GM21717 (cell line): ENCODE measurements around the gene FAM210B.
A peak's percentile ranks its signal among the peaks of the same experiment; 100 is the strongest.
"Not testable (repeated sequence)": the region's sequence is repeated elsewhere in the genome, so short reads cannot be mapped to it uniquely, and the experiment has no call there.

Source experiments
- ATAC-seq: cut with Tn5 transposase; IDR thresholded peaks from one replicate; pipeline ENCODE4 v1.9.1; 2021; ENCODE audit warnings: mild to moderate bottlenecking, moderate library complexity; ENCODE audit not compliant: unreplicated experiment

The FAM210B gene

GRCh38 chr20:56391596-56392131 lies 32.9 kb downstream of the FAM210B start:
- peak; percentile 41 for ATAC-seq

DNA sequence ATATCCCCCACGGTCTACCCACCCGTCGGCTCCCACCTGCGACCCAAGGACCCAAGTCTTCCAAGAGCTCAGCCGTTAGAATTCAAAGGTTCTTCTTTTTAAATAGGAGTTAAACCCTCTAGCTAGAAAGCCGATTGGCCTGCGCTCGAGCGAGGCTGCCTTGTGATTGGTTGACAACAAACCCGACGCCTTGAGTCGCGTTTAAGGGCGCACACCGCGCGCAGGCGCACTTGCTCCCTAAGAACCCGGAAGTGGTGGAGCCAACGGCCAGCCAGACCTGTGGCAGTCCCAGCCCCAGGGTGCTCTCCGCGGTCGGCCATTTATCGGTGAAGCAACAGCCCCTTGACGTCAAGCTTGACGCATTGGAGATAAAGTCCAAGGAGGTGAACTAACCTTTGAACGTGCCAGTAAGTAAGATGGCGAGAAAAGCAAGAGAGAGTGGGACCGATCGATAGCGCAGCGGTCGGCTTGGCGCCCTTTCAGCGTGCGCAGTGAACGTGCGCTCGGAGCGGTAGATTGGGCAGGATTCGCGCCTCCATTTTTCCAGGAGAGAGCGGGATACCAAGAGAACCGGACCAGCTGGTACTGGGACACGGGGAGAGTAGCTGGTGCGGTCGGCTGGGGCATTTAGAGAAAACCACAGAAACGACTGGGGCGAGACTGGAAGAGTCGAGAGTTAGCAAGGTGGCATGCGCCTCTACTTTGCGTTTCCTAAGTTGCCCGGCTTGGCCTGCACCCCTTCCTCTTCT lies 33.5 kb downstream of the FAM210B start, which contains the start of the genes AURKA and CSTF1:
TSS of gene AURKA (minus strand) at position 84 of the 749 bp plus-strand sequence. CDS start 4,018 bp downstream, outside the sequence.
TSS of gene CSTF1 (plus strand) at position 514 of the 749 bp plus-strand sequence. CDS start 2,908 bp downstream, outside the sequence.
- ATAC-seq = peak; percentile 93

GRCh38 chr20:56392881-56393482 lies 34.2 kb downstream of the FAM210B start:
- ATAC-seq = no peak

DNA sequence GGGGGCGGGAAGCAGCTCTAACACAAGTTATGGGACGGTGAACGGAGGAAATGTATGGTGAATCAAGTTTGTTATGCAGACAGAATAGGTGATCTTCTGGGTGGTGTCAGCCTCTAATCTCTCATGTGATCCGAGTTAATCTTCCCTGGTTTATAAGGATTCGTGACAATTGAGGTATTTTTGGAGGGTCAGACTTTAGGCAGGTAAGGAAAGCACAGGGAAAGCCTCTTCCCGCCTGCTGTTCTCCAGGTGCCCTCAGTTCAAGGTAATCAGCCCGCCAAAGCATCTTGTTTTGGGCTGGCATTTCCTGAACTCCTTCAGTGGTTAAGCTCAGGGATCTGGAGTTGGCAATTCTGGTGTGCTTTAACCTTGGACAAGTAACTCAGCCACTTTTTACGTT lies 34.9 kb downstream of the FAM210B start:
- no peak for ATAC-seq

DNA sequence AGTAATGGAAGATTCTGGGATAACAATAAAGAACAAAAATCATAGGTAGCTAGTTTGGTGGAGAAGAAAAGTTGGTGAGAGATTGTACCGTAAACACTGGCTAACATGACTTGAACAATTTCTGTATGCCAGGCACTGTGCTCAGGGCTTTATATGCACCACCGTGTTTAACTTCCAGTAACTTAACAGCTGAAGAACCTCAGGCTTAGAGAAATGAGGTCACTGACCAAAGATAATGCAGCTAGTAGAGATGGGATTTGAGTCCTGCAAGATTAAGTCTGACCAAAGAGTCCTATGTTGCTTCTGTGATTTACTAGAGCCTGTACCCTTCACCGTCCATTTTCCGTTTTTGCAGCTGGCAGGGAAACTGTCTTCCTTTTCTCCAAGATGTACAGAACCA lies 36.4 kb downstream of the FAM210B start:
- ATAC-seq = no peak

DNA sequence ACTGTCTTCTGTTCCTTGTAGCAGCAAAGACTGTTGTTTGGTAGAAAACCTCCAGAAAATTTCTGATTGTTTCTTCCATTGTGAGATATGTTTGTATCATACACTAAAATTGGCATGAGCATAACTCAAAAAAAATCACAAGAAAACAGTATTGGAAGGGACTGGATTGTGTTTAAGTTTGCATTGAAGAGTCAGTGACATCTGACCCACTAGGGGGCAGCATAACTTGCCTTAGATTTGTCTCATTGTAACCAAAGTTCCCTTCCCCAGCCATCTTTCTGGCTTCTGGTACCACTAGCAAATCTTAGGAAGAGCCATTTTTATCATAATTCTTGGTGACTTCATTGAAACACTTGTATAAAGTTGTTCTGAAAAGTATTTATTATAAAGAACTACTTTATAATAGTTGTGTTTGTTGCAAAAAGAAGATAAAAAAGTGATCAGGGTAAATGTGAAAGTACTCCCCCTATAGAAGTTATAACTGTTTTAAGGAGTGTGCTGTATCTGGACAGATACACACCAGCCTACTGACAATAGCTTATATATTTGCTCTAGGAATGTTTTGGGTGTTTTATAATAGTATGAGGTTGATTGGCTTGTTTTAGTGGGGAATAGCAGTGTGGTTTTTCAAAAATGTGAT lies 41.3 kb downstream of the FAM210B start:
- ATAC-seq = peak; percentile 57

DNA sequence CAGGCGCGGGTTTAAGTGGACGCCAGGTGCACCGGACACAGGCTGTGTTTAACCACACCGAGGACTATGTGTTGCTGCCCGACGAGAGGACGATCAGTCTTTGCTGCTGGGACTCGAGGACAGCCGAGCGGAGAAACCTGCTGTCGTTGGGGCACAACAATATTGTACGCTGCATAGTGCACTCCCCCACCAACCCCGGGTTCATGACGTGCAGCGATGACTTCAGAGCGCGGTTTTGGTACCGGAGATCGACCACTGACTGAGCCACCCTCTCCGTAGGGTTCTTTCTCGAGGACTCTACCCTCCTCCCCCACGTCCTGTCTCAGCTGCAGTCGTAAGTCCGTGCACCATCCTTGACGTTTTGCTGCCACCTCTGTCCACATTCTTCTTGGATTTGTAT lies 44.7 kb downstream of the FAM210B start:
- no peak for ATAC-seq

DNA sequence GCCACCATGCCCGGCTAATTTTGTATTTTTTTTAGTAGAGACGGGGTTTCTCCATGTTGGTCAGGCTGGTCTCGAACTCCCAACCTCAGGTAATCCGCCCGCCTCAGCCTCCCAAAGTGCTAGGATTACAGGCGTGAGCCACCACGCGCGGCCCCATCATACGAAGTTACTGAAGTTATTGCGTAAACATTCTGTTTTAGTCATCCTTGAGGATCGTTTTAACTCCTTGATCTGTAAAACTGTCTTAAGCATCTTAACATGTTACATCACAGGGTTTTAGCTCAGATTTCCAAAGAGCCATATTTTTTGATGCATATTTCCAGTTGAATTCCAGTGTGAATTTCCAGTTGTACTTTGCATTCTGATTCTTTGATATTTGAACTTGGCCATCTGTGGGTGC lies 46.6 kb downstream of the FAM210B start:
- ATAC-seq = not testable (repeated sequence)

DNA sequence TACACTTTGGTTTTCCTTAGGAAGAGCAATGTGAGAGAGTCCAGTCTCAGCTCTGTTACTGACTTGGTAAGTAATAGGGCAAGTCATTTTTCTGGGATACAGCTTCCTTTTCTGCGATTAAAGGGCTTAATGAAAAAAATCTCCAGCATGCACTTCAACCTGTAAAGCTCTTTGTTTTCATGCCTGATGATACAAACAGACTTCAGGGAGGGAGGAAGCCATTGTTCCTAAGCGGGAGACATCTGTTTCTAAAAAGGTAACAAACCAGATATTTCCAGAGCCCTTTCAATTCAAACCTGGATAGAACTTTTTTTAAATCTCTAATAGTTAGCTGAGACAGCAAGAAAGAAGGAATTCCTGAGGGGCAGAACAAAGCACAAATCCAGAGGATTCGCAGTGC lies 48.1 kb downstream of the FAM210B start:
- no peak for ATAC-seq

DNA sequence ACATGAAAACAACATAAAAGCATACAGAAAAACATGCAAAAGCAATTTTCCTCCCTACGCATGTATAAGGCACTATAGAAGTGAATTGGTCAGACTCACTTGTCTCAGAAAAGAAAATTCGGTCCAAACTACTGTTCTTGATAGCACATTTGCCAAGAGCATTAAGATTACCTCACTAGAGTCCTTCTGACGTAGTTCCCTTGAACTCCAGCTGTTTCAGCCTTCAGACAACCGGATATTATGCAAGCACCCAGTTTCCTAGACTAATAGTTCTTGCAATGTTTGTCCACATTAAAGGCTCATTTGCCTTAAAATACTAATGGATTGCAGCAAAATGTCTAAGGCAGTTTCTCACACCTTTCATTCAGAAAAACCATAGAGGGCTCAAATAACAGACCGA lies 50.7 kb downstream of the FAM210B start:
- ATAC-seq = no peak

DNA sequence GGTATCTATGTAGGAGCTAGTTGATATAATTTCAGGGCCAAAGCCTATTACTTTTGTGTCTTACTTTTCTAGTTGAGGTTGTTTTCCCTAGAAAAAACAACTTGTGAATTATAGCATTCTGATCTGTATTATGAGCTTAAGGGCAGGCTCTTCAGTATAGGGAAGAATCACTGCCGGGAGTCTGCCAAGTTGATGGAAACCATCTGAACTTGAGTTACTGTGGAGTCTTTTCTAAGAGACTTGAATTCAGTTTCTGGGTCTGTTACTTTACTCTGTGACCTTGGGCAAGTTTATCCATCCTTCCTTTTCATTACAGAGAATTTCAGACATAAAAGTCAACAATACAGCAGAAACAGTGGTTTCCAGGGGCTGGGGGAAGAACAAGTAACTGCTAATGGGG lies 51.2 kb downstream of the FAM210B start:
- no peak for ATAC-seq

GRCh38 chr20:56411287-56411686 lies 52.5 kb downstream of the FAM210B start:
- not testable (repeated sequence) for ATAC-seq

GRCh38 chr20:56411759-56412472 lies 53.1 kb downstream of the FAM210B start, which contains the start of gene CASS4:
Gene CASS4 (plus strand): TSS chr20:56412260. CDS start chr20:56412459, 199 bp downstream.
- peak; percentile 49 for ATAC-seq

- ATAC-seq = no peak
Observed at GRCh38 chr20:56412473-56412790, 53.7 kb downstream of the FAM210B start.

- ATAC-seq = no peak
Observed at GRCh38 chr20:56412949-56413348, 54.2 kb downstream of the FAM210B start.

DNA sequence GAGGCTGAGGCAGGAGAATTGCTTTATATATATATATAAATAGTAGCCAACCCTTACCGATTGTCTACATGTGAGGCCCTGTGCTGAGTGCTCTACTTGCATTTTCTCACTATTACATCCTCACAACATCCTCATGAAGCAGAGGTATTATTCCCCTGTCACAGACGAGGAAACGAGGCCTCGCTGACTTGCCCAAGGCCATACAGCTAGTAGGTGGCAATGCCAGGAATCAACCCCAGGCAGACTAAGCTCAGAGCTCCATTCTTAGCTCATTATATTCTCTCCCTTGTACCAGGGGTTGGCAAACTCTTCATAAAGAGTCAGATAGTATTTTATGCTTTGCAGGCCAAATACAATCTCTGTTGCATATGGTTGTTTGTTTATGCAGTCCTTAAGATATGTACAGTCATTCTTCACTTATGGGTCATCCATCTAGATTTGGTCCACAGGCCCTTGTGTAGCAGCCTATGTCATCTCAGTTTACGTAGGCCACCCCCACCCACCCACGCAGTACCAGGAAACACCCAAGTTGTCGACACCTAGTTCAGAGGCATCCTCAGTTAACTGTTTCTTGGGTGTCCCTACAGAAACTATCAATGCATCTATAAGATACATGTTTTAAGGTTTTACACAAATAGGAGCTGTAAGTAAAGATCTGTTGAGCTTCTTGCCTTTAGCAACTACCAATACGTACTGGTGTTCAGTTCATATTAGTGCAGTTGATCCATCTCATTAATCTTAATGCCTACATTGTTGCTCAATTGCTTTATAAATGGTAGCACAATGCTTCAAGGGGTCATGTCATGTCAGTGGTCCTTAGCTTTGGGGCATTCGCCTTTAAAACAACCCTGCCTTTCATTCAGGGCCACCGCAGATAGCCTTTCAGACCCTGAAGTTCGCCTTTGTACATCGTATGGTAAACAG lies 56.3 kb downstream of the FAM210B start:
- no peak for ATAC-seq

- ATAC-seq = no peak
Observed at GRCh38 chr20:56417402-56417801, 58.6 kb downstream of the FAM210B start.

- no peak for ATAC-seq
Observed at GRCh38 chr20:56417911-56418310, 59.1 kb downstream of the FAM210B start.
